AG04450 (cell line): ENCODE measurements around the gene STX3. TPM values are rescaled to one million over a fixed set of nuclear protein-coding genes. Genes with fewer than 3 reads are reported as not detected.

Experiments used
- CTCF ChIA-PET: fragments of 300-600, 350-600 bp; formaldehyde crosslinking; extraction: SDS; loops from one replicate; lab custom pipeline; 2022; ENCODE audit warnings: antibody characterized with exemption, inconsistent platforms; lab: Charles Lee
- POLR2A ChIA-PET: fragments of 350-600 bp; formaldehyde crosslinking; extraction: SDS; loops from one replicate; lab custom pipeline; 2021; ENCODE audit warnings: antibody characterized with exemption, inconsistent platforms; lab: Yijun Ruan, JAX
- DNase-seq: peaks from one replicate; pipeline ENCODE4 v3.0.0-alpha.2; 2011; ENCODE audit warnings: low read depth, low spot score
- H3K27ac ChIP-seq: one replicate; pipeline ENCODE4 v1.5.1; 2012; ENCODE audit warnings: low read depth, low read length, control low read depth
- H3K27me3 ChIP-seq: one replicate; pipeline ENCODE4 v1.6.0; 2012; ENCODE audit warnings: low read length; ENCODE audit not compliant: control insufficient read depth, insufficient read depth
- H3K4me3 ChIP-seq: 2 replicates; pipeline ENCODE4 v1.5.1; 2011; ENCODE audit warnings: mild to moderate bottlenecking, low read depth, low read length, control low read depth
- H3K9me3 ChIP-seq: 2 replicates; pipeline ENCODE4 v1.5.1; 2012; ENCODE audit warnings: low read length; ENCODE audit not compliant: control insufficient read depth, insufficient read depth
- polyA plus RNA-seq: library from polyadenylated mRNA; depleted of rRNA; stranded (reverse); fragments of >200 nt; gene quantifications from 2 replicates; pipeline ENCODE4 v1.2.3, GENCODE V29; 2011
- TF ChIP-seq, protein P1 (sequence below): IDR thresholded peaks from 2 replicates; pipeline ENCODE4 v1.5.1; 2011; ENCODE audit warnings: low read depth, low read length, control low read depth, inconsistent platforms

The STX3 gene
- polyA plus RNA-seq, 1 experiment = 12.4 TPM

- Histone ChIP-seq H3K4me3 (no peak overlapping the region), H3K27ac (no peak overlapping the region), H3K9me3 (no peaks in the 10 kb centered on the region), H3K27me3 (no peaks in the 10 kb centered on the region)
- ChIA-PET POLR2A (interaction anchor here (0.6 to 1.4 kb wide), 3 partner anchors 11 to 23 kb away, joined by 3 to 5 read pairs (median 3); no protein-coding TSS in a partner anchor), CTCF (interaction anchor here (2.5 kb wide), 1 partner anchor 21 kb away, joined by 9 read pairs; the partner anchor contains the start of gene STX3)
- peak; percentile 36 for DNase-seq
- TF ChIP-seq, protein P1, sequence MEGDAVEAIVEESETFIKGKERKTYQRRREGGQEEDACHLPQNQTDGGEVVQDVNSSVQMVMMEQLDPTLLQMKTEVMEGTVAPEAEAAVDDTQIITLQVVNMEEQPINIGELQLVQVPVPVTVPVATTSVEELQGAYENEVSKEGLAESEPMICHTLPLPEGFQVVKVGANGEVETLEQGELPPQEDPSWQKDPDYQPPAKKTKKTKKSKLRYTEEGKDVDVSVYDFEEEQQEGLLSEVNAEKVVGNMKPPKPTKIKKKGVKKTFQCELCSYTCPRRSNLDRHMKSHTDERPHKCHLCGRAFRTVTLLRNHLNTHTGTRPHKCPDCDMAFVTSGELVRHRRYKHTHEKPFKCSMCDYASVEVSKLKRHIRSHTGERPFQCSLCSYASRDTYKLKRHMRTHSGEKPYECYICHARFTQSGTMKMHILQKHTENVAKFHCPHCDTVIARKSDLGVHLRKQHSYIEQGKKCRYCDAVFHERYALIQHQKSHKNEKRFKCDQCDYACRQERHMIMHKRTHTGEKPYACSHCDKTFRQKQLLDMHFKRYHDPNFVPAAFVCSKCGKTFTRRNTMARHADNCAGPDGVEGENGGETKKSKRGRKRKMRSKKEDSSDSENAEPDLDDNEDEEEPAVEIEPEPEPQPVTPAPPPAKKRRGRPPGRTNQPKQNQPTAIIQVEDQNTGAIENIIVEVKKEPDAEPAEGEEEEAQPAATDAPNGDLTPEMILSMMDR = no peak
Observed at GRCh38 chr11:59776210-59777066, 21.3 kb downstream of the STX3 start.

DNA sequence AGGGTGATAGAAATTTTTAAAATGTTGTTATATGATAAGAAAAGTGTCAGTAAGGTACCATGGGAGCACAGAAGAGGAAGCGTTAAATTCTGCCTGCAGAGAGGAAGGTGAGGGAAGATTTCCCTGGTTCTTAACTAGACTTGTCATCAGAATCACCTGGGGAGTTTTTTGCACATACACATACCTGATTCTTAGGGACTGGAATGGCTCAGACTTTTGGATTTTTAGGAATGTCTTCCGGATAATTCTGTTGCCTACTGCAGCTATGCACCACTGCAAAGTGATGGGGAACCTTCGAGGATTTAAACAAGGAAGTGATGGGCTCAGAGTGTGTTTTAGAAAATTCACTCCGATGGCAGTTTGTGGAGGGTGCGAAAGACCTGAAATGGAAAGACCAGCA, 21.9 kb downstream of the STX3 start:
- H3K4me3 ChIP-seq = no peak overlapping the region
- no peak overlapping the region for H3K27ac ChIP-seq
- H3K9me3 ChIP-seq = no peaks in the 10 kb centered on the region
- no peaks in the 10 kb centered on the region for H3K27me3 ChIP-seq
- POLR2A ChIA-PET = interaction anchor here (0.6 to 1.0 kb wide), 2 partner anchors 21 to 23 kb away, joined by 3 read pairs; no protein-coding TSS in a partner anchor
- DNase-seq = no peak
- TF ChIP-seq, protein P1 = no peak
- CTCF ChIA-PET = no interaction called here

GRCh38 chr11:59778122-59778521, 22.9 kb downstream of the STX3 start:
- ChIA-PET CTCF (interaction anchor here (1.0 kb wide), 1 partner anchor 18 kb away, joined by 3 read pairs; no protein-coding TSS in a partner anchor), POLR2A (no interaction called here)
- no peak for DNase-seq

DNA sequence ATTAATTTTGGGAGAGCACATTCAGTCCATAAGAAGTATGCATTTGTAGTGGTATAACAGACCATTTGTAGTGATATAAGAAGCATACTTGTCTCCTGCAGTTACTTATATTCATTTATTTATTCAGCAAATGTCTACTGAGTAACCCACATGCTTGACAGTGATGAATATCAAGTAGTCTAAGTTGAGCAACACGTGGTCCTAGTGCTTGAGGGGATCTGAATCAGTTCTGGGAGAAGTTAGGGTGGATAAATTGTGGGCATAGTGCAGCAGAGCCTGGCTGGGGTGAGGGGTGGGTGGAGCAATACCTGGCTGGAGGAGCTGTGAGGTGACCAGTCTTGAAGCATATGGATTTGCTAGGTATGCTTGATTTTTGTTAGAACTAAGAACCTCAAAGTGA, 24.3 kb downstream of the STX3 start:
- Histone ChIP-seq H3K4me3 (no peak overlapping the region), H3K27ac (no peak overlapping the region), H3K9me3 (no peaks in the 10 kb centered on the region), H3K27me3 (no peaks in the 10 kb centered on the region)
- ChIA-PET CTCF (interaction anchor here (0.6 to 1.3 kb wide), 2 partner anchors 25 to 89 kb away, joined by 5 to 6 read pairs; no protein-coding TSS in a partner anchor), POLR2A (no interaction called here)
- TF ChIP-seq, protein P1 = no peak
- DNase-seq = no peak

More at GRCh38 chr11:59778122-59778521, 22.9 kb downstream of the STX3 start:
- H3K27ac ChIP-seq = no peak overlapping the region
- H3K9me3 ChIP-seq = no peaks in the 10 kb centered on the region
- no peak overlapping the region for H3K4me3 ChIP-seq
- TF ChIP-seq, protein P1 = no peak
- no peaks in the 10 kb centered on the region for H3K27me3 ChIP-seq

DNA sequence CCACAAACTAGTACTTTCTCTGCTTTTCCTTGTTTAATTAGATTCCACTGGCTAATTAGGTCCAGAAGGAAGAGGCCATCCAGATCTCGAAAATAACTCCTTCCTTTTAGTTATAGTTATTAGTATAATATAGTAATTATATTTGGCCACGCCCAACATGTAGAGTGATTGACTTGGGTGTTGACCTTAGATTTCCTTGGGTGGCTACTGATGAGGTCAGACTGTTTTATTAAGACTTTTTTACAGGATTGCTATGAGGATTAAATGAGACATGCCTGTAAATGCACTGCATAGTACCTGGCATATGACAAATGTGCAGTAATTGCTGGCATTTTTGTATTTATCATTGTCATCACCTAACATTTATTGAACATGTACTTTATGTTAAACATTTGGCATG, 26.9 kb downstream of the STX3 start:
- Histone ChIP-seq H3K4me3 (no peak overlapping the region), H3K9me3 (no peaks in the 10 kb centered on the region), H3K27ac (no peak overlapping the region), H3K27me3 (no peaks in the 10 kb centered on the region)
- TF ChIP-seq, protein P1 = no peak
- ChIA-PET POLR2A (no interaction called here), CTCF (no interaction called here)
- DNase-seq = no peak
